SU-DHL-6 (cell line): Measurements from ENCODE around the gene FBRSL1.

ENCODE experiments used
- H2AFZ ChIP-seq: fragments of 200-600 bp; sonication (generic); 2 replicates; pipeline ENCODE4 v1.6.1; 2014; ENCODE audit warnings: low read depth, mild to moderate bottlenecking, moderate library complexity, mixed read lengths, antibody characterized with exemption, low read length; ENCODE audit not compliant: severe bottlenecking
- H3F3A ChIP-seq: fragments of 200-600 bp; shearing (Covaris generic); 2 replicates; pipeline ENCODE4 v1.6.0; 2016; ENCODE audit warnings: antibody characterized with exemption, mild to moderate bottlenecking; ENCODE audit not compliant: insufficient read depth
- H3K27ac ChIP-seq: fragments of 200-600 bp; sonication (generic); 2 replicates; pipeline ENCODE4 v1.5.1; 2016; ENCODE audit warnings: low read depth, mild to moderate bottlenecking, low read length, moderate library complexity, mixed read lengths
- H3K27me3 ChIP-seq: fragments of 200-600 bp; sonication (generic), shearing (Covaris generic); 2 replicates; pipeline ENCODE4 v1.6.0; 2014; ENCODE audit warnings: mild to moderate bottlenecking, low read length
- H3K36me3 ChIP-seq: fragments of 200-600 bp; sonication (generic); 2 replicates; pipeline ENCODE4 v1.6.1; 2014; ENCODE audit warnings: mild to moderate bottlenecking, low read length, mixed read lengths
- H3K4me2 ChIP-seq: fragments of 300-600, 200-600 bp; shearing (Covaris generic), sonication (generic); 2 replicates; pipeline ENCODE4 v1.6.0; 2014; ENCODE audit warnings: low read length, low read depth, mild to moderate bottlenecking; ENCODE audit not compliant: poor library complexity, severe bottlenecking
- H3K4me3 ChIP-seq: fragments of 200-600 bp; sonication (generic); 2 replicates; pipeline ENCODE4 v1.5.1; 2014; ENCODE audit warnings: antibody characterized with exemption, low read length, mild to moderate bottlenecking, mixed read lengths; ENCODE audit not compliant: insufficient read depth, poor library complexity, severe bottlenecking
- H3K79me2 ChIP-seq: fragments of 200-600 bp; sonication (generic); 2 replicates; pipeline ENCODE4 v1.6.1; 2014; ENCODE audit warnings: mild to moderate bottlenecking, low read length, moderate library complexity; ENCODE audit not compliant: insufficient read depth
- H3K9ac ChIP-seq: fragments of 200-600 bp; sonication (generic); 2 replicates; pipeline ENCODE4 v1.7.0; 2014; ENCODE audit warnings: mild to moderate bottlenecking, low read length
- H3K9me2 ChIP-seq: fragments of 200-600 bp; sonication (generic); replicated peaks from 2 replicates; pipeline ENCODE4 v1.6.1; 2014; ENCODE audit warnings: low read length; ENCODE audit not compliant: insufficient read depth
- H3K9me3 ChIP-seq: fragments of 200-600 bp; sonication (generic); 2 replicates; pipeline ENCODE4 v1.6.1; 2014; ENCODE audit warnings: low read length, mixed read lengths; ENCODE audit not compliant: insufficient read depth
- H4K20me1 ChIP-seq: fragments of 200-600 bp; sonication (generic); 2 replicates; pipeline ENCODE4 v1.6.1; 2014; ENCODE audit warnings: low read depth, mild to moderate bottlenecking, antibody characterized with exemption, low read length, moderate library complexity, mixed read lengths
- EZH2phosphoT487 ChIP-seq: fragments of 200-600 bp; sonication (generic), shearing (Covaris generic); conservative IDR thresholded peaks from 2 replicates; pipeline ENCODE4 v1.6.1; 2018; ENCODE audit warnings: mild to moderate bottlenecking, antibody characterized with exemption, low read length, moderate library complexity, mixed read lengths
- TF ChIP-seq, protein P1 (sequence below): fragments of 200-600 bp; sonication (generic); IDR thresholded peaks from one replicate; pipeline ENCODE4 v1.5.1; 2017; ENCODE audit warnings: antibody characterized with exemption, mild to moderate bottlenecking, low read length, moderate library complexity; ENCODE audit not compliant: insufficient read depth, poor library complexity, severe bottlenecking

FBRSL1 gene

DNA sequence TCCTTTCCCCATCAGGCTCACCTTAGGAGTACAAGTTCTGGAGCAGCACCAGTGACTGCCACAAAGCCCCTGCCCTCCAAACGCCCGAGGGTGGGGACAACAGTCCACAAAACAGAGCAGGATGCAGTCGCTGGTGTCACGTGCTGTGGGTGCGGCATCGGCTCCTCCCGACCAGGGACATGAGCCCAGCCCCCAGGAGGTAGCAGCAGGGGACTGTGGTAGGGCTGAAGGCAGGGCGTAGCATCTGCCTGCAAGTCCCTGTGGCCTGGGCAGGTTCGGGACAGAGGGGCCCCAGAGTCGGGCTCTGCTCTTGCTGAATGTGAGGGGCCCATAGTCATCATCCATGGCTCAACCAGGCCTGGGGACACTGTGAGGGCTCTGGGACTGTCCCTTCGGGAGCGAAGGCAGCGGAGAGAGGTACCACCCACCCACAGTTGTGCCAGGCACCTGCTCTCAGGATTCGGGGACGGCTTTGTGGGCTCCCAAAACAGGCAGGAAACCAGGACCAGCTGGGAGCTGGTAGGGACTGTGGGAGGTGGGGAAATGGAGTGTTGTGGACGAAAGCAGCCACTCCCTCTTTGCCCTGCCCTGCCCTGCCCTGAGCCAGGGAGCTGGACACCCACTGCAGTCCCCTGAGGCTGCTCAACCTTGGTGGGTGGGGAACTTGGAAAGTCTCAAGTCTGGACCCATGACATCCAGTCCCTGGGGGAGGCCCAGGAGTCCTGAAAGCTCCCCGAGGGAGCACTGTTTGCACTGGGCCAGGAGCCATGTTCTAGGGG is 30.7 kb downstream of the FBRSL1 start:
- H3K9me2 ChIP-seq = no peaks in the 10 kb centered on the region
- H3K9me3 ChIP-seq = peaks cover 6% of the 10 kb centered on the region; the same call in 1 of the 2 replicates
- H3K27me3 ChIP-seq = no peaks in the 10 kb centered on the region
- no peak overlapping the region for H2AFZ ChIP-seq
- TF ChIP-seq, protein P1, sequence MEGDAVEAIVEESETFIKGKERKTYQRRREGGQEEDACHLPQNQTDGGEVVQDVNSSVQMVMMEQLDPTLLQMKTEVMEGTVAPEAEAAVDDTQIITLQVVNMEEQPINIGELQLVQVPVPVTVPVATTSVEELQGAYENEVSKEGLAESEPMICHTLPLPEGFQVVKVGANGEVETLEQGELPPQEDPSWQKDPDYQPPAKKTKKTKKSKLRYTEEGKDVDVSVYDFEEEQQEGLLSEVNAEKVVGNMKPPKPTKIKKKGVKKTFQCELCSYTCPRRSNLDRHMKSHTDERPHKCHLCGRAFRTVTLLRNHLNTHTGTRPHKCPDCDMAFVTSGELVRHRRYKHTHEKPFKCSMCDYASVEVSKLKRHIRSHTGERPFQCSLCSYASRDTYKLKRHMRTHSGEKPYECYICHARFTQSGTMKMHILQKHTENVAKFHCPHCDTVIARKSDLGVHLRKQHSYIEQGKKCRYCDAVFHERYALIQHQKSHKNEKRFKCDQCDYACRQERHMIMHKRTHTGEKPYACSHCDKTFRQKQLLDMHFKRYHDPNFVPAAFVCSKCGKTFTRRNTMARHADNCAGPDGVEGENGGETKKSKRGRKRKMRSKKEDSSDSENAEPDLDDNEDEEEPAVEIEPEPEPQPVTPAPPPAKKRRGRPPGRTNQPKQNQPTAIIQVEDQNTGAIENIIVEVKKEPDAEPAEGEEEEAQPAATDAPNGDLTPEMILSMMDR = no peak
- TF ChIP-seq EZH2phosphoT487 = no peak
- H3K4me3 ChIP-seq = no peak overlapping the region
- H3K9ac ChIP-seq = no peak overlapping the region
- peaks cover 3% of the 10 kb centered on the region; the same call in 1 of the 2 replicates for H4K20me1 ChIP-seq
- no peak overlapping the region for H3K27ac ChIP-seq
- no peaks in the 10 kb centered on the region for H3K36me3 ChIP-seq
- H3F3A ChIP-seq = no peaks in the 10 kb centered on the region
- H3K4me2 ChIP-seq = no peak overlapping the region
- H3K79me2 ChIP-seq = no peaks in the 10 kb centered on the region

DNA sequence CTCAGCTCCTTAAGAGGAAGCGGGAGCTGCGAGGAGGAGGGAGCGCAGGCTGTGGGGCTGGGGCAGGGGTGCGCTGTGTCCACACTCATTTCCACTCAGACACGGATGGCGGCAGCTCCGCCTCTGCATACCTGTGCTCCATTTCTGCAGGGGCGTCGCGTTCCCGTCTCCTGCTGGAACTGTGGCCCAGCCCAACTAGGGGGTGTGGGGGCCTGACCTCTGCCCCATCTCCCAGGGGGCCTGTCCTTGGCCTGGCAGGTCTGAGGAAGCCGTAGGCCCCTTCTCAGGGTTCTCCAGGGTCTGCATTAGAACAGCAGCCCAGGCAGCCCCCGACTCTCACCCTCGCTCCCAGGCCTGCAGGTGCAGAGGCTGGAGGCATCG is 31.2 kb downstream of the FBRSL1 start:
- H3K27me3 ChIP-seq = no peaks in the 10 kb centered on the region
- no peaks in the 10 kb centered on the region for H3K79me2 ChIP-seq
- H4K20me1 ChIP-seq = peaks cover 3% of the 10 kb centered on the region; the same call in 1 of the 2 replicates
- no peak overlapping the region for H3K4me3 ChIP-seq
- H3K4me2 ChIP-seq = no peak overlapping the region
- no peak overlapping the region for H2AFZ ChIP-seq
- no peaks in the 10 kb centered on the region for H3F3A ChIP-seq
- no peak for TF ChIP-seq EZH2phosphoT487
- TF ChIP-seq, protein P1 = no peak
- no peak overlapping the region for H3K9ac ChIP-seq
- no peaks in the 10 kb centered on the region for H3K36me3 ChIP-seq
- no peaks in the 10 kb centered on the region for H3K9me2 ChIP-seq
- H3K9me3 ChIP-seq = peaks cover 6% of the 10 kb centered on the region; the same call in 1 of the 2 replicates
- no peak overlapping the region for H3K27ac ChIP-seq

DNA sequence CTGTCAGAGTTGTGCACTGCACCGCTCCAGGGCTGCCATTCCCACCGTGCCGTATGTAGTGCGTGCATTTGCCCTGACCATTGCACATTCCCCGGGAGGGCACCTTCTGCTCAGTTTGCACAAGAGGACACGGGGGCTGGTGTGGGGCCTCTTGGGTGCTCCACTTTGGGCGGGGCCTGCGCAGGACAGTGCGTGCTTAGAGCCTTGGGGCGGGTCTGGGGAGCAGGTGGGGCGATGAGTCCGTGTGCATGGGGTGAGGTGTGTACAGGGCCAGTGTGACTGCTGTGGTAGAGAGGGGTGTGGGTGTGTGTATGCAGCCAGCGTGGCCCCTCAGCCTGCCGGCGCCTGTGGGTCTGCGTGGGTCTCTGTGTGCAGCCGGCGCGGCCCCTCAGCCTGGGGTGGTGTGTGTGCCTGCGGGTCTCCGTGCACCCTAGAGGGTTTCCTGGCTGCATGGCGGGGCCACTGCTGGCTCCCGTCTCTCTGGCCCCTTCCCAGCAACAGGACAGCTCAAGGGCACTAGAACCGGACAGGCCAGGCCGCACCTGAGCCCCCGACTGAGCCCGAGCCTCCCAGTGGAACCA is 31.9 kb downstream of the FBRSL1 start:
- peaks cover 3% of the 10 kb centered on the region; the same call in 1 of the 2 replicates for H4K20me1 ChIP-seq
- H3K9me3 ChIP-seq = peaks cover 6% of the 10 kb centered on the region; the same call in 1 of the 2 replicates
- no peaks in the 10 kb centered on the region for H3K9me2 ChIP-seq
- TF ChIP-seq, protein P1 = no peak
- no peak for TF ChIP-seq EZH2phosphoT487
- no peak overlapping the region for H2AFZ ChIP-seq
- no peak overlapping the region for H3K4me2 ChIP-seq
- no peak overlapping the region for H3K27ac ChIP-seq
- no peaks in the 10 kb centered on the region for H3K79me2 ChIP-seq
- H3K9ac ChIP-seq = no peak overlapping the region
- H3F3A ChIP-seq = no peaks in the 10 kb centered on the region
- H3K36me3 ChIP-seq = no peaks in the 10 kb centered on the region
- no peaks in the 10 kb centered on the region for H3K27me3 ChIP-seq
- no peak overlapping the region for H3K4me3 ChIP-seq
